ENCODE measurements around the gene MPIG6B.

MPIG6B gene

DNA sequence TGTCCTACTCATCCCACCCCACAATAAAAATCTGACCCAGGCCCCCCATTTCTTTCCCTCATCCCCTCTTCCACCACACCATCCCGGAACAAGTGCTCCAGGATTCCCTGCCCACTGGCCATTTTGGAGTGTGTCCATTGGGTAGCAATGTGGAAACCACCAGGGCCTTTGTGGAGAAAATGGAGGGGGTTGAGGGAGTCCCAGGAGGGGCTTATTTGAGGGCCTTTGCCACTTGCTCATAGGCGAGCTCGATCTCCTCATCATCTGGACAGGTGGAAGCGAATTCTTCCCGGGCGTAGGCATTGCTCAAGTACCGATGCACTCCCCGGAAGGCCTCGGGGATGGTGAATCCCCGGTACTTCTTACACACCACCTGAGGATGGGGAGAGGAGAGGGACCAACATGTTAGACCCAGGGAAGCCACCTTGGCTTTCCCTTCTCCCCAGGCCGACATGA is 7.5 kb downstream of the MPIG6B start:
- no peak for ATAC-seq
- TF ChIP-seq BACH2 (CRISPR knock-in tag; IDR thresholded peaks at IDR 0.05; ENCODE audit: borderline replicate concordance) (no peak), ZFP30 (CRISPR knock-in tag; IDR thresholded peaks at IDR 0.05) (no peak), ESRRG (CRISPR knock-in tag; IDR thresholded peaks at IDR 0.05) (no peak), ZFP3 (CRISPR knock-in tag; IDR thresholded peaks at IDR 0.05) (no peak)

DNA sequence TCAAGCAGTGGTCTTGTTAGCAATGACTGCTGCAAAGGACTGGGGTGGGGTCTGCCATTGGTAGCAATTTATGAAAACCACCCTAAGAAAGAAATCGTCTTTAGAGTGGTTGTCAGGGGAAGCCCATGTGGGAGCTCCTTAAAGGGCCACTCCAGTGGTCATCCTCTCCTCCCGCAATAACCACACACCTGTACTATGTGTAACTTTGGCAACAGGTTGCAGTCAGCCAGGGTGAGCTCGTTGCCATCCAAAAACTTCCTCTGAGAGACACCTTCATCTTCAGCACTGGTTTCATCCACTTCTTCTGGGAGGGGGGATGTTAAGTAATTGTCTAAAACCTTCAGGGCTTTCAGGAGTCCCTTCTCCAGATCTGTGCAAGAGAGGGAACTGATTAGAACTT is 8.9 kb downstream of the MPIG6B start:
- no peak for ATAC-seq
- TF ChIP-seq GLIS3 (CRISPR knock-in tag; IDR thresholded peaks at IDR 0.05): no peak

DNA sequence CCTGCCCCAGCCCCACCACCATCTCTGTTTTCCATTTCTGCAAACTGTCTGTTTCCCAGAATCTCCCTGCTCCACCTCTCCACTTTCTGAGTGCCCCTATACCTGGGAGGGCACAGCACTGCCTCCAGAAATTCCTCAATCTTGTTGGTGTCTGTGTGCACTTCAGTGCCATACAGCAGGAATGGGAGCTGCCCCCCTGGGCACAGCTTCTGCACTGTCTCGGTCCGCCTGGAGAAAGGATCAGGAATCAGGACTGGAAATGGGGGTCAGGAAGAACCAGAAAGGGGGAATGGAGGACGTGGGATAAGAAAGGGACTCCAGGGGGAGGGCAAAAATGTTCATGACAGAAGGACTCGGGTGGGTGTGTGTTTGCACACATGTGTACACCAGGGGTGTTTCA is 10.6 kb downstream of the MPIG6B start:
- TF ChIP-seq, protein P1, sequence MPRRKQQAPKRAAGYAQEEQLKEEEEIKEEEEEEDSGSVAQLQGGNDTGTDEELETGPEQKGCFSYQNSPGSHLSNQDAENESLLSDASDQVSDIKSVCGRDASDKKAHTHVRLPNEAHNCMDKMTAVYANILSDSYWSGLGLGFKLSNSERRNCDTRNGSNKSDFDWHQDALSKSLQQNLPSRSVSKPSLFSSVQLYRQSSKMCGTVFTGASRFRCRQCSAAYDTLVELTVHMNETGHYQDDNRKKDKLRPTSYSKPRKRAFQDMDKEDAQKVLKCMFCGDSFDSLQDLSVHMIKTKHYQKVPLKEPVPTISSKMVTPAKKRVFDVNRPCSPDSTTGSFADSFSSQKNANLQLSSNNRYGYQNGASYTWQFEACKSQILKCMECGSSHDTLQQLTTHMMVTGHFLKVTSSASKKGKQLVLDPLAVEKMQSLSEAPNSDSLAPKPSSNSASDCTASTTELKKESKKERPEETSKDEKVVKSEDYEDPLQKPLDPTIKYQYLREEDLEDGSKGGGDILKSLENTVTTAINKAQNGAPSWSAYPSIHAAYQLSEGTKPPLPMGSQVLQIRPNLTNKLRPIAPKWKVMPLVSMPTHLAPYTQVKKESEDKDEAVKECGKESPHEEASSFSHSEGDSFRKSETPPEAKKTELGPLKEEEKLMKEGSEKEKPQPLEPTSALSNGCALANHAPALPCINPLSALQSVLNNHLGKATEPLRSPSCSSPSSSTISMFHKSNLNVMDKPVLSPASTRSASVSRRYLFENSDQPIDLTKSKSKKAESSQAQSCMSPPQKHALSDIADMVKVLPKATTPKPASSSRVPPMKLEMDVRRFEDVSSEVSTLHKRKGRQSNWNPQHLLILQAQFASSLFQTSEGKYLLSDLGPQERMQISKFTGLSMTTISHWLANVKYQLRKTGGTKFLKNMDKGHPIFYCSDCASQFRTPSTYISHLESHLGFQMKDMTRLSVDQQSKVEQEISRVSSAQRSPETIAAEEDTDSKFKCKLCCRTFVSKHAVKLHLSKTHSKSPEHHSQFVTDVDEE (CRISPR knock-in tag; IDR thresholded peaks at IDR 0.05): no peak
- TF ChIP-seq RARB (CRISPR knock-in tag; IDR thresholded peaks at IDR 0.05): no peak
- no peak for TF ChIP-seq BACH2 (CRISPR knock-in tag; IDR thresholded peaks at IDR 0.05; ENCODE audit: borderline replicate concordance)
- TF ChIP-seq, protein P2, sequence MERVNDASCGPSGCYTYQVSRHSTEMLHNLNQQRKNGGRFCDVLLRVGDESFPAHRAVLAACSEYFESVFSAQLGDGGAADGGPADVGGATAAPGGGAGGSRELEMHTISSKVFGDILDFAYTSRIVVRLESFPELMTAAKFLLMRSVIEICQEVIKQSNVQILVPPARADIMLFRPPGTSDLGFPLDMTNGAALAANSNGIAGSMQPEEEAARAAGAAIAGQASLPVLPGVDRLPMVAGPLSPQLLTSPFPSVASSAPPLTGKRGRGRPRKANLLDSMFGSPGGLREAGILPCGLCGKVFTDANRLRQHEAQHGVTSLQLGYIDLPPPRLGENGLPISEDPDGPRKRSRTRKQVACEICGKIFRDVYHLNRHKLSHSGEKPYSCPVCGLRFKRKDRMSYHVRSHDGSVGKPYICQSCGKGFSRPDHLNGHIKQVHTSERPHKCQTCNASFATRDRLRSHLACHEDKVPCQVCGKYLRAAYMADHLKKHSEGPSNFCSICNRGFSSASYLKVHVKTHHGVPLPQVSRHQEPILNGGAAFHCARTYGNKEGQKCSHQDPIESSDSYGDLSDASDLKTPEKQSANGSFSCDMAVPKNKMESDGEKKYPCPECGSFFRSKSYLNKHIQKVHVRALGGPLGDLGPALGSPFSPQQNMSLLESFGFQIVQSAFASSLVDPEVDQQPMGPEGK (CRISPR knock-in tag; IDR thresholded peaks at IDR 0.05; ENCODE audit: borderline replicate concordance): no peak
- ATAC-seq: no peak

DNA sequence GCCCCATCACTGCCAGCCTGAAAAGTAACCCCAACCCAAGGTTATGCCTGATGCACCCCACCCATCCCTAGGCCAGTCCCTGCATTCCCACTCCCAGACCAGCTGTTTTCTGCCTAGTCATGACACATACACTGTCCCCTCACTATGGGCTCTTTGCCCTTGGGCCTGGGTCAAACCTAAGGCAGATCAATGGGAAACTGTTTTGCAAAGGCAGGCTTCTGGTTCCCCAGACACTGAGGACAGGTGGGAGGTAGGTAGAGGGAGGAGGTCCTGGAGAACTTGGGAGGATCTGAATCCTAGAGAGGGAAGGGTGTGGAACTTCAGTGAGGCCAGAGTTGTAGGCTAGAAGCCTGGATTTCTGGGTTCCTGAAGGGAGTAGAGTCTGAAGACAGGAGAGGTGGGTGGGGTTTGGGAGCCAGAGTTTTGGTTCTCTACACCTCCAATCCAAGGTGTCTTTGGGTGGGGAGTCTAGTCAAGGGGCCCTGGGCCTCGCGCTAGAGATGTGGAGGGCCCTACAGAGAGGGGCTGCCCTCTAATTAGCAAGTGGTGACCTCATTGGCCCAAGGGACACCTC is 11.2 kb downstream of the MPIG6B start:
- TF ChIP-seq, protein P3, sequence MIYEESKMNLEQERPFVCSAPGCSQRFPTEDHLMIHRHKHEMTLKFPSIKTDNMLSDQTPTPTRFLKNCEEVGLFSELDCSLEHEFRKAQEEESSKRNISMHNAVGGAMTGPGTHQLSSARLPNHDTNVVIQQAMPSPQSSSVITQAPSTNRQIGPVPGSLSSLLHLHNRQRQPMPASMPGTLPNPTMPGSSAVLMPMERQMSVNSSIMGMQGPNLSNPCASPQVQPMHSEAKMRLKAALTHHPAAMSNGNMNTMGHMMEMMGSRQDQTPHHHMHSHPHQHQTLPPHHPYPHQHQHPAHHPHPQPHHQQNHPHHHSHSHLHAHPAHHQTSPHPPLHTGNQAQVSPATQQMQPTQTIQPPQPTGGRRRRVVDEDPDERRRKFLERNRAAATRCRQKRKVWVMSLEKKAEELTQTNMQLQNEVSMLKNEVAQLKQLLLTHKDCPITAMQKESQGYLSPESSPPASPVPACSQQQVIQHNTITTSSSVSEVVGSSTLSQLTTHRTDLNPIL (CRISPR knock-in tag; IDR thresholded peaks at IDR 0.05; ENCODE audit: low read depth): no peak
- TF ChIP-seq, protein P1 (CRISPR knock-in tag; IDR thresholded peaks at IDR 0.05): no peak
- no peak for TF ChIP-seq BACH2 (CRISPR knock-in tag; IDR thresholded peaks at IDR 0.05; ENCODE audit: borderline replicate concordance)
- TF ChIP-seq ZFP30 (CRISPR knock-in tag; IDR thresholded peaks at IDR 0.05): no peak
- no peak for TF ChIP-seq TCF4 (CRISPR knock-in tag; IDR thresholded peaks at IDR 0.05; ENCODE audit: borderline replicate concordance)
- TF ChIP-seq GLIS3 (CRISPR knock-in tag; IDR thresholded peaks at IDR 0.05): no peak
- TF ChIP-seq ZFP3 (CRISPR knock-in tag; IDR thresholded peaks at IDR 0.05): no peak
- TF ChIP-seq TOX (CRISPR knock-in tag; IDR thresholded peaks at IDR 0.05; ENCODE audit: borderline replicate concordance): no peak
- TF ChIP-seq OSR1 (CRISPR knock-in tag; IDR thresholded peaks at IDR 0.05): no peak
- no peak for TF ChIP-seq SNAI2 (CRISPR knock-in tag; IDR thresholded peaks at IDR 0.05)
- TF ChIP-seq, protein P4, sequence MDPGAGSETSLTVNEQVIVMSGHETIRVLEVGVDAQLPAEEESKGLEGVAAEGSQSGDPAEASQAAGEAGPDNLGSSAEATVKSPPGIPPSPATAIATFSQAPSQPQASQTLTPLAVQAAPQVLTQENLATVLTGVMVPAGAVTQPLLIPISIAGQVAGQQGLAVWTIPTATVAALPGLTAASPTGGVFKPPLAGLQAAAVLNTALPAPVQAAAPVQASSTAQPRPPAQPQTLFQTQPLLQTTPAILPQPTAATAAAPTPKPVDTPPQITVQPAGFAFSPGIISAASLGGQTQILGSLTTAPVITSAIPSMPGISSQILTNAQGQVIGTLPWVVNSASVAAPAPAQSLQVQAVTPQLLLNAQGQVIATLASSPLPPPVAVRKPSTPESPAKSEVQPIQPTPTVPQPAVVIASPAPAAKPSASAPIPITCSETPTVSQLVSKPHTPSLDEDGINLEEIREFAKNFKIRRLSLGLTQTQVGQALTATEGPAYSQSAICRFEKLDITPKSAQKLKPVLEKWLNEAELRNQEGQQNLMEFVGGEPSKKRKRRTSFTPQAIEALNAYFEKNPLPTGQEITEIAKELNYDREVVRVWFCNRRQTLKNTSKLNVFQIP (CRISPR knock-in tag; IDR thresholded peaks at IDR 0.05; ENCODE audit: borderline replicate concordance, low read depth): no peak
- no peak for TF ChIP-seq RARB (CRISPR knock-in tag; IDR thresholded peaks at IDR 0.05)
- no peak for TF ChIP-seq CSDC2 (CRISPR knock-in tag; IDR thresholded peaks at IDR 0.05)
- TF ChIP-seq ARNTL (CRISPR knock-in tag; IDR thresholded peaks at IDR 0.05; ENCODE audit: borderline replicate concordance, low read depth): no peak
- TF ChIP-seq ZC3H10 (CRISPR knock-in tag; IDR thresholded peaks at IDR 0.05): no peak
- TF ChIP-seq, protein P5, sequence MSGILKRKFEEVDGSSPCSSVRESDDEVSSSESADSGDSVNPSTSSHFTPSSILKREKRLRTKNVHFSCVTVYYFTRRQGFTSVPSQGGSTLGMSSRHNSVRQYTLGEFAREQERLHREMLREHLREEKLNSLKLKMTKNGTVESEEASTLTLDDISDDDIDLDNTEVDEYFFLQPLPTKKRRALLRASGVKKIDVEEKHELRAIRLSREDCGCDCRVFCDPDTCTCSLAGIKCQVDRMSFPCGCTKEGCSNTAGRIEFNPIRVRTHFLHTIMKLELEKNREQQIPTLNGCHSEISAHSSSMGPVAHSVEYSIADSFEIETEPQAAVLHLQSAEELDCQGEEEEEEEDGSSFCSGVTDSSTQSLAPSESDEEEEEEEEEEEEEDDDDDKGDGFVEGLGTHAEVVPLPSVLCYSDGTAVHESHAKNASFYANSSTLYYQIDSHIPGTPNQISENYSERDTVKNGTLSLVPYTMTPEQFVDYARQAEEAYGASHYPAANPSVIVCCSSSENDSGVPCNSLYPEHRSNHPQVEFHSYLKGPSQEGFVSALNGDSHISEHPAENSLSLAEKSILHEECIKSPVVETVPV (CRISPR knock-in tag; IDR thresholded peaks at IDR 0.05): no peak
- TF ChIP-seq ZNF8 (CRISPR knock-in tag; IDR thresholded peaks at IDR 0.05): no peak
- TF ChIP-seq ESRRG (CRISPR knock-in tag; IDR thresholded peaks at IDR 0.05): no peak
- TF ChIP-seq ZNF70 (CRISPR knock-in tag; IDR thresholded peaks at IDR 0.05): no peak
- no peak for TF ChIP-seq ISL1 (CRISPR knock-in tag; IDR thresholded peaks at IDR 0.05)
- ATAC-seq: no peak
